Mammary epithelial cell (primary cell): Measurements from ENCODE around the gene CHRM4.

ENCODE experiments used
- EZH2 ChIP-seq: IDR thresholded peaks from 2 replicates; pipeline ENCODE4 v1.6.1; 2012; ENCODE audit warnings: low read length, inconsistent platforms, borderline replicate concordance
- TF ChIP-seq, protein P1 (sequence below), 2 donors: IDR thresholded peaks in 1 of 2; conservative IDR thresholded peaks in 1 of 2; 2 replicates each; pipeline ENCODE4 v1.5.1; 2011 to 2012; ENCODE audit warnings: inconsistent platforms in 2 of 2, low read length in 2 of 2, mild to moderate bottlenecking in 2 of 2, control low read depth in 1 of 2, low read depth in 1 of 2; ENCODE audit not compliant: insufficient read depth in 1 of 2; ENCODE audit errors: extremely low read depth in 1 of 2

DNA sequence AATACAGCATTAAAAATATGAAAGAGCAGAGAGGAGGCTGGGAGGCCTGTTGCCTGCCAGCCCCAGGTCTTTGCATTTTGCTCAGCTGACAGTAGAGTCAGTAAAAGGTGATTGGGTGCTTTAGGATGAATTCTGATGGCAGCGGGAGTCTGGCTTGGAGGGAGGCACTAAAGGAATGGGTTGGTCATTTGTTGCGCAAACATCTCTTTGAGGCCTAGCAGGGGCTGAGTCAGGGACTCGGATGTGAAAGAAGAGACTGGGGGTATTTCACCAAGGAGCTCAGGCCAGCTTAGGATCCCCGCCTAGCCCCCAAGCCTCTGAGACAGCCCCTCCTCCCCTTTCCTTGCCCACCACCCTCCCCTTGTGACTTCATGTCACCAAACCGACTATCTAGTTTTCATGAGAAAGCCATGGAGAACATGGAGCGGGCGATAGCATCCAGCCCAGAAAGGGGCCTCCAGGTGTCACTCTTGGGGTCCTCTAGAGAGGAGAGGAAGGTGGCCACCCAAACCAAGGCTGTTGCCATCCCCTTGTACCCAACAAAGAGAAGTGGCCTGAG is 34.6 kb downstream of the CHRM4 start:
- TF ChIP-seq, protein P1, sequence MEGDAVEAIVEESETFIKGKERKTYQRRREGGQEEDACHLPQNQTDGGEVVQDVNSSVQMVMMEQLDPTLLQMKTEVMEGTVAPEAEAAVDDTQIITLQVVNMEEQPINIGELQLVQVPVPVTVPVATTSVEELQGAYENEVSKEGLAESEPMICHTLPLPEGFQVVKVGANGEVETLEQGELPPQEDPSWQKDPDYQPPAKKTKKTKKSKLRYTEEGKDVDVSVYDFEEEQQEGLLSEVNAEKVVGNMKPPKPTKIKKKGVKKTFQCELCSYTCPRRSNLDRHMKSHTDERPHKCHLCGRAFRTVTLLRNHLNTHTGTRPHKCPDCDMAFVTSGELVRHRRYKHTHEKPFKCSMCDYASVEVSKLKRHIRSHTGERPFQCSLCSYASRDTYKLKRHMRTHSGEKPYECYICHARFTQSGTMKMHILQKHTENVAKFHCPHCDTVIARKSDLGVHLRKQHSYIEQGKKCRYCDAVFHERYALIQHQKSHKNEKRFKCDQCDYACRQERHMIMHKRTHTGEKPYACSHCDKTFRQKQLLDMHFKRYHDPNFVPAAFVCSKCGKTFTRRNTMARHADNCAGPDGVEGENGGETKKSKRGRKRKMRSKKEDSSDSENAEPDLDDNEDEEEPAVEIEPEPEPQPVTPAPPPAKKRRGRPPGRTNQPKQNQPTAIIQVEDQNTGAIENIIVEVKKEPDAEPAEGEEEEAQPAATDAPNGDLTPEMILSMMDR (conservative IDR thresholded peaks at IDR 0.05 in 1 of 2, IDR thresholded peaks at IDR 0.05 in 1 of 2; ENCODE audit: extremely low read depth in 1 of 2, insufficient read depth in 1 of 2, low read depth in 1 of 2, low read length in 2 of 2), result no peak
- TF ChIP-seq EZH2, result no peak
